Mucosa of stomach (tissue), 1 donor: ENCODE data around the gene SLC4A4.

ENCODE experiments used
- H3K27me3 ChIP-seq: one replicate; pipeline ENCODE4 v1.7.0; 2013; ENCODE audit warnings: mild to moderate bottlenecking, low read length; ENCODE audit not compliant: control insufficient read depth, insufficient read depth
- H3K36me3 ChIP-seq: one replicate; pipeline ENCODE4 v1.7.0; 2013; ENCODE audit warnings: low read length; ENCODE audit not compliant: control insufficient read depth, insufficient read depth
- H3K4me1 ChIP-seq: one replicate; pipeline ENCODE4 v1.7.0; 2013; ENCODE audit warnings: mild to moderate bottlenecking, low read length; ENCODE audit not compliant: control insufficient read depth, insufficient read depth
- H3K4me3 ChIP-seq: one replicate; pipeline ENCODE4 v1.7.0; 2013; ENCODE audit warnings: low read length
- H3K9ac ChIP-seq: one replicate; pipeline ENCODE4 v1.7.0; 2013; ENCODE audit warnings: mild to moderate bottlenecking, low read length, moderate library complexity
- H3K9me3 ChIP-seq: one replicate; pipeline ENCODE4 v1.7.0; 2013; ENCODE audit warnings: mild to moderate bottlenecking, low read length, moderate library complexity; ENCODE audit not compliant: control insufficient read depth
- donor health status: Pancreatic carcinoma.

SLC4A4 gene

GRCh38 chr4:71592793-71593192 is 254.0 kb downstream of the SLC4A4 start:
- Histone ChIP-seq H3K9me3 (no peaks in the 10 kb centered on the region), H3K27me3 (no peaks in the 10 kb centered on the region), H3K9ac (no peak overlapping the region), H3K36me3 (no peaks in the 10 kb centered on the region), H3K4me1 (no peaks in the 10 kb centered on the region), H3K4me3 (no peak overlapping the region)

GRCh38 chr4:71593311-71593710 is 254.5 kb downstream of the SLC4A4 start:
- no peaks in the 10 kb centered on the region for H3K36me3 ChIP-seq
- H3K9ac ChIP-seq, result no peak overlapping the region
- no peak overlapping the region for H3K4me3 ChIP-seq
- no peaks in the 10 kb centered on the region for H3K4me1 ChIP-seq
- H3K27me3 ChIP-seq, result no peaks in the 10 kb centered on the region
- no peaks in the 10 kb centered on the region for H3K9me3 ChIP-seq

GRCh38 chr4:71595576-71596108 is 256.8 kb downstream of the SLC4A4 start:
- no peak overlapping the region for H3K9ac ChIP-seq
- H3K4me1 ChIP-seq, result no peaks in the 10 kb centered on the region
- no peaks in the 10 kb centered on the region for H3K9me3 ChIP-seq
- no peaks in the 10 kb centered on the region for H3K27me3 ChIP-seq
- H3K36me3 ChIP-seq, result no peaks in the 10 kb centered on the region
- no peak overlapping the region for H3K4me3 ChIP-seq

- H3K9ac ChIP-seq, result no peak overlapping the region
- H3K27me3 ChIP-seq, result no peaks in the 10 kb centered on the region
- peaks cover 9% of the 10 kb centered on the region for H3K4me1 ChIP-seq
- no peaks in the 10 kb centered on the region for H3K36me3 ChIP-seq
- no peaks in the 10 kb centered on the region for H3K9me3 ChIP-seq
- no peak overlapping the region for H3K4me3 ChIP-seq
Observed at GRCh38 chr4:71599578-71599977, 260.8 kb downstream of the SLC4A4 start.

GRCh38 chr4:71602289-71602900 is 263.6 kb downstream of the SLC4A4 start:
- H3K4me3 ChIP-seq, result no peak overlapping the region
- peaks cover 12% of the 10 kb centered on the region for H3K4me1 ChIP-seq
- H3K27me3 ChIP-seq, result no peaks in the 10 kb centered on the region
- no peaks in the 10 kb centered on the region for H3K9me3 ChIP-seq
- no peaks in the 10 kb centered on the region for H3K36me3 ChIP-seq
- no peak overlapping the region for H3K9ac ChIP-seq

- Histone ChIP-seq H3K27me3 (no peaks in the 10 kb centered on the region), H3K4me3 (no peak overlapping the region), H3K4me1 (peaks cover 32% of the 10 kb centered on the region), H3K9me3 (no peaks in the 10 kb centered on the region), H3K36me3 (no peaks in the 10 kb centered on the region), H3K9ac (no peak overlapping the region)
Observed at GRCh38 chr4:71604785-71605184, 266.0 kb downstream of the SLC4A4 start.

- H3K36me3 ChIP-seq, result no peaks in the 10 kb centered on the region
- no peak overlapping the region for H3K4me3 ChIP-seq
Observed at GRCh38 chr4:71607109-71607508, 268.3 kb downstream of the SLC4A4 start.

GRCh38 chr4:71607780-71608677 is 269.2 kb downstream of the SLC4A4 start:
- no peaks in the 10 kb centered on the region for H3K27me3 ChIP-seq
- H3K9me3 ChIP-seq, result no peaks in the 10 kb centered on the region
- no peak overlapping the region for H3K9ac ChIP-seq
- peaks cover 27% of the 10 kb centered on the region for H3K4me1 ChIP-seq
- H3K4me3 ChIP-seq, result no peak overlapping the region
- no peaks in the 10 kb centered on the region for H3K36me3 ChIP-seq

More at GRCh38 chr4:71607109-71607508, 268.3 kb downstream of the SLC4A4 start:
- Histone ChIP-seq H3K27me3 (no peaks in the 10 kb centered on the region), H3K9me3 (no peaks in the 10 kb centered on the region), H3K4me1 (peaks cover 35% of the 10 kb centered on the region), H3K9ac (no peak overlapping the region)

- no peaks in the 10 kb centered on the region for H3K9me3 ChIP-seq
- H3K36me3 ChIP-seq, result no peaks in the 10 kb centered on the region
- no peaks in the 10 kb centered on the region for H3K27me3 ChIP-seq
- no peak overlapping the region for H3K9ac ChIP-seq
- no peak overlapping the region for H3K4me3 ChIP-seq
- H3K4me1 ChIP-seq, result peaks cover 27% of the 10 kb centered on the region
Observed at GRCh38 chr4:71608678-71609071, 269.9 kb downstream of the SLC4A4 start.

- Histone ChIP-seq H3K9me3 (no peaks in the 10 kb centered on the region), H3K9ac (no peak overlapping the region), H3K27me3 (no peaks in the 10 kb centered on the region), H3K4me3 (no peak overlapping the region), H3K36me3 (no peaks in the 10 kb centered on the region), H3K4me1 (peaks cover 27% of the 10 kb centered on the region)
Observed at GRCh38 chr4:71609167-71609566, 270.3 kb downstream of the SLC4A4 start.

- no peak overlapping the region for H3K9ac ChIP-seq
- H3K36me3 ChIP-seq, result no peaks in the 10 kb centered on the region
- peaks cover 32% of the 10 kb centered on the region for H3K4me1 ChIP-seq
- no peak overlapping the region for H3K4me3 ChIP-seq
- H3K27me3 ChIP-seq, result no peaks in the 10 kb centered on the region
- peaks cover 3% of the 10 kb centered on the region for H3K9me3 ChIP-seq
Observed at GRCh38 chr4:71609651-71610050, 270.8 kb downstream of the SLC4A4 start.

- Histone ChIP-seq H3K36me3 (no peaks in the 10 kb centered on the region), H3K27me3 (no peaks in the 10 kb centered on the region), H3K9me3 (peaks cover 4% of the 10 kb centered on the region), H3K4me1 (peaks cover 16% of the 10 kb centered on the region), H3K4me3 (no peak overlapping the region), H3K9ac (no peak overlapping the region)
Observed at GRCh38 chr4:71614621-71615020, 275.8 kb downstream of the SLC4A4 start.
